Stimulated activated CD8-positive, alpha-beta memory T cell treated with anti-CD3 and anti-CD28 coated beads, Interleukin-12 subunit alpha, Interleukin-12 subunit beta, amount 100 ng/mL, for 1 hour (primary cell): ENCODE data around the gene RAB11FIP4.

Experiments
- DNase-seq: peaks from one replicate; pipeline ENCODE4 v3.0.0-alpha.2; 2020; ENCODE audit warnings: low read depth

RAB11FIP4 gene

GRCh38 chr17:31524926-31525800 is 133.7 kb downstream of the RAB11FIP4 start:
- DNase-seq, result peak; percentile 83

- no peak for DNase-seq
Observed at GRCh38 chr17:31525801-31526549, 134.5 kb downstream of the RAB11FIP4 start.

- DNase-seq, result no peak
Observed at GRCh38 chr17:31527606-31528005, 136.1 kb downstream of the RAB11FIP4 start.

- no peak for DNase-seq
Observed at GRCh38 chr17:31528291-31528874, 136.9 kb downstream of the RAB11FIP4 start.

GRCh38 chr17:31529841-31530251 is 138.4 kb downstream of the RAB11FIP4 start:
- no peak for DNase-seq

- no peak for DNase-seq
Observed at GRCh38 chr17:31530391-31530985, 139.0 kb downstream of the RAB11FIP4 start.

- no peak for DNase-seq
Observed at GRCh38 chr17:31531336-31531980, 140.0 kb downstream of the RAB11FIP4 start.

- no peak for DNase-seq
Observed at GRCh38 chr17:31532081-31532480, 140.6 kb downstream of the RAB11FIP4 start.

- no peak for DNase-seq
Observed at GRCh38 chr17:31532526-31532925, 141.1 kb downstream of the RAB11FIP4 start.

GRCh38 chr17:31533546-31534155 is 142.2 kb downstream of the RAB11FIP4 start:
- no peak for DNase-seq

GRCh38 chr17:31534223-31534888 is 142.9 kb downstream of the RAB11FIP4 start:
- no peak for DNase-seq

- no peak for DNase-seq
Observed at GRCh38 chr17:31535581-31535981, 144.1 kb downstream of the RAB11FIP4 start.

- no peak for DNase-seq
Observed at GRCh38 chr17:31536451-31536850, 145.0 kb downstream of the RAB11FIP4 start.

GRCh38 chr17:31537565-31538011 is 146.1 kb downstream of the RAB11FIP4 start:
- no peak for DNase-seq

- DNase-seq, result no peak
Observed at GRCh38 chr17:31538080-31538762, 146.7 kb downstream of the RAB11FIP4 start.

GRCh38 chr17:31540602-31541307 is 149.3 kb downstream of the RAB11FIP4 start:
- no peak for DNase-seq

GRCh38 chr17:31541559-31541958 is 150.1 kb downstream of the RAB11FIP4 start:
- no peak for DNase-seq

GRCh38 chr17:31544186-31544585 is 152.7 kb downstream of the RAB11FIP4 start:
- no peak for DNase-seq

GRCh38 chr17:31546650-31547049 is 155.2 kb downstream of the RAB11FIP4 start:
- no peak for DNase-seq
